GM12878 (cell line): Measurements from ENCODE around the gene NUDT1. TPM values are rescaled to one million over a fixed set of nuclear protein-coding genes. Genes with fewer than 3 reads are reported as not detected.

Source experiments
- ATAC-seq: fragments of 200-7000 bp; cut with Tn5 transposase; 3 replicates; pipeline ENCODE4 v1.9.1; 2020; ENCODE audit warnings: mild to moderate bottlenecking, moderate library complexity
- BruUV-seq: library from RNA; stranded (reverse); fragments of 400-500 nt; replicated peaks from 2 replicates; lab custom pipeline; 2021; lab: Mats Ljungman, UMichigan
- CTCF ChIA-PET: fragments of 300-600 bp; sonication (Branson Sonifier 250); formaldehyde crosslinking; extraction: SDS; loops from one replicate; lab custom pipeline; 2021; ENCODE audit warnings: inconsistent platforms; lab: Yijun Ruan, JAX
- POLR2A ChIA-PET: fragments of 350-600 bp; formaldehyde crosslinking; extraction: SDS; loops from one replicate; lab custom pipeline; 2021; ENCODE audit warnings: inconsistent platforms; lab: Charles Lee
- RAD21 ChIA-PET: fragments of 300-600 bp; sonication (Branson Sonifier 250); formaldehyde crosslinking; loops from one replicate; lab custom pipeline; 2023; ENCODE audit warnings: antibody characterized with exemption; ENCODE audit not compliant: unreplicated experiment; lab: Charles Lee
- SMC1A ChIA-PET: fragments of 300-600 bp; sonication (Branson Sonifier 250); formaldehyde crosslinking; loops from one replicate; lab custom pipeline; 2023; ENCODE audit not compliant: unreplicated experiment, uncharacterized antibody; lab: Charles Lee
- DNase-seq: peaks from one replicate; pipeline ENCODE4 v3.0.0-alpha.2; 2011; ENCODE audit warnings: low read depth, low spot score
- FAIRE-seq: peaks from 3 replicates; lab custom pipeline; 2011; peaks lifted over from hg19 to GRCh38; lab: Jason Lieb, UNC
- H2AFZ ChIP-seq: 2 replicates; pipeline ENCODE4 v1.6.0; 2011; ENCODE audit warnings: low read depth, low read length, control low read depth; ENCODE audit not compliant: control insufficient read depth
- H3K27ac ChIP-seq: 2 replicates; pipeline ENCODE4 v1.5.1; 2011; ENCODE audit warnings: control low read depth; ENCODE audit not compliant: control insufficient read depth, insufficient read depth
- H3K27me3 ChIP-seq, 2 experiments: replicated peaks in 1 of 2; 2 replicates each; pipeline versions ENCODE4 v1.6.0 to v1.6.1; 2011; ENCODE audit warnings: low read length in 1 of 2; ENCODE audit not compliant: control insufficient read depth in 2 of 2, insufficient read depth in 2 of 2
- H3K36me3 ChIP-seq, 2 experiments: 2 replicates each; pipeline ENCODE4 v1.5.1; 2011; ENCODE audit warnings: low read length in 1 of 2; ENCODE audit not compliant: control insufficient read depth in 2 of 2, insufficient read depth in 2 of 2
- H3K4me1 ChIP-seq: 2 replicates; pipeline ENCODE4 v1.6.1; 2011; ENCODE audit warnings: mild to moderate bottlenecking, low read length, moderate library complexity, mixed read lengths; ENCODE audit not compliant: control insufficient read depth, insufficient read depth
- H3K4me2 ChIP-seq: 2 replicates; pipeline ENCODE4 v1.6.0; 2011; ENCODE audit warnings: control low read depth; ENCODE audit not compliant: control insufficient read depth, insufficient read depth
- H3K4me3 ChIP-seq: fragments of 200-600 bp; sonication (generic); 2 replicates; pipeline ENCODE4 v1.5.1; 2016
- H3K79me2 ChIP-seq: 2 replicates; pipeline ENCODE4 v1.6.0; 2011; ENCODE audit warnings: low read length; ENCODE audit not compliant: control insufficient read depth, insufficient read depth
- H3K9ac ChIP-seq: 2 replicates; pipeline ENCODE4 v1.8.0; 2011; ENCODE audit warnings: low read length, control low read depth, mixed read lengths; ENCODE audit not compliant: control insufficient read depth, insufficient read depth
- H3K9me3 ChIP-seq: replicated peaks from 3 replicates; pipeline ENCODE4 v1.5.1; 2011; ENCODE audit warnings: mild to moderate bottlenecking, low read length; ENCODE audit not compliant: control insufficient read depth, insufficient read depth
- H4K20me1 ChIP-seq: 2 replicates; pipeline ENCODE4 v1.6.0; 2011; ENCODE audit not compliant: control insufficient read depth, insufficient read depth
- BCL11A ChIP-seq: IDR thresholded peaks from 2 replicates; pipeline ENCODE4 v1.6.1; 2011; ENCODE audit warnings: low read depth, low read length
- CHD4 ChIP-seq: fragments of 200-600 bp; sonication (generic); IDR thresholded peaks from 2 replicates; pipeline ENCODE4 v1.6.1; 2016; ENCODE audit warnings: mild to moderate bottlenecking
- CREB1 ChIP-seq: IDR thresholded peaks from 2 replicates; pipeline ENCODE4 v1.6.1; 2012; ENCODE audit warnings: low read depth, mild to moderate bottlenecking, inconsistent platforms
- EP300 ChIP-seq, 2 experiments: fragments of 150-350 bp in 1 of 2; IDR thresholded peaks; 2 replicates each; pipeline ENCODE4 v1.6.1; 2011 to 2012; ENCODE audit warnings: low read depth in 2 of 2, low read length in 2 of 2, borderline replicate concordance in 1 of 2, improper control_type of control experiment in 1 of 2, inconsistent platforms in 1 of 2; ENCODE audit not compliant: control insufficient read depth in 1 of 2
- GABPA ChIP-seq: IDR thresholded peaks from 2 replicates; pipeline ENCODE4 v1.6.1; 2014; ENCODE audit warnings: antibody characterized with exemption, low read depth, mild to moderate bottlenecking, inconsistent platforms
- HCFC1 ChIP-seq: fragments of 150-350 bp; IDR thresholded peaks from 2 replicates; pipeline ENCODE4 v1.6.1; 2014; ENCODE audit warnings: low read length
- HDGF ChIP-seq: fragments of 450-650 bp; IDR thresholded peaks from 2 replicates; pipeline ENCODE4 v1.6.1; 2016; ENCODE audit warnings: antibody characterized with exemption
- IKZF1 ChIP-seq: fragments of 450-650 bp; conservative IDR thresholded peaks from 2 replicates; pipeline ENCODE4 v1.6.1; 2017; ENCODE audit warnings: antibody characterized with exemption, mild to moderate bottlenecking
- MYB ChIP-seq: fragments of 150-350 bp; IDR thresholded peaks from 2 replicates; pipeline ENCODE4 v1.6.1; 2014; ENCODE audit warnings: mild to moderate bottlenecking, low read depth, low read length, borderline replicate concordance
- SIX5 ChIP-seq: IDR thresholded peaks from 2 replicates; pipeline ENCODE4 v1.6.1; 2011; ENCODE audit warnings: mild to moderate bottlenecking, low read depth, low read length, moderate library complexity; ENCODE audit not compliant: severe bottlenecking
- SMAD1 ChIP-seq: fragments of 450-650 bp; IDR thresholded peaks from 2 replicates; pipeline ENCODE4 v1.6.1; 2018; ENCODE audit warnings: mild to moderate bottlenecking, low read depth; ENCODE audit not compliant: partially characterized antibody
- SMARCA5 ChIP-seq: fragments of 450-650 bp; IDR thresholded peaks from 2 replicates; pipeline ENCODE4 v1.6.1; 2017; ENCODE audit warnings: mild to moderate bottlenecking
- ZNF217 ChIP-seq: fragments of 450-650 bp; IDR thresholded peaks from 2 replicates; pipeline ENCODE4 v1.6.1; 2017; ENCODE audit warnings: antibody characterized with exemption, mild to moderate bottlenecking
- ZZZ3 ChIP-seq: IDR thresholded peaks from 2 replicates; pipeline ENCODE4 v1.6.1; 2011; ENCODE audit warnings: low read depth; ENCODE audit not compliant: control insufficient read depth, insufficient read length
- WGBS: methylation state at CpG from one replicate; pipeline ENCODE4 v1.1.6; 2016; ENCODE audit warnings: low lambda C conversion rate; ENCODE audit not compliant: insufficient replicate concordance, insufficient coverage; ENCODE audit errors: missing lambda C conversion rate; 5-methylcytosine and 5-hydroxymethylcytosine counted together
- in situ Hi-C: fragments of 300-500 bp; cut with MboI; formaldehyde crosslinking; loops from 9 replicates; pipeline ENCODE4 v1.14.3; 2018; ENCODE audit warnings: mixed read lengths
- intact Hi-C: fragments of 100-400 bp; cut with micrococcal nuclease; formaldehyde crosslinking; loops from one replicate; pipeline ENCODE4 v1.14.2; 2022; ENCODE audit not compliant: unreplicated experiment
- polyA plus RNA-seq, 11 experiments: library from polyadenylated mRNA; depleted of rRNA in 4 of 11; unstranded in 6 of 11; stranded (reverse) in 5 of 11; fragments of >200 nt; fragmentation: Nextera tagmentation in 4 of 11; fragmentation: Illumina TruSeq in 1 of 11; extraction: Ambion mirVana in 4 of 11; extraction: Trizol in 1 of 11; gene quantifications; 1 replicate in 1 of 11; 2 replicates in 10 of 11; pipeline versions ENCODE4 v1.2.1 to v1.2.3, GENCODE V29; 2011 to 2016; ENCODE audit warnings: inconsistent platforms in 2 of 11, missing spikeins in 2 of 11, low read depth in 1 of 11
- total RNA-seq, 4 experiments: library from RNA; depleted of rRNA in 3 of 4; stranded (reverse); fragments of >200 nt in 3 of 4; fragmentation: Illumina TruSeq in 1 of 4; extraction: Trizol in 1 of 4; gene quantifications; 2 replicates each; pipeline versions ENCODE4 v1.2.1 to v1.2.3, GENCODE V29; 2013 to 2021
- TF ChIP-seq, protein P1 (sequence below): IDR thresholded peaks from 2 replicates; pipeline ENCODE4 v1.6.1; 2012; ENCODE audit warnings: low read depth, low read length, improper control_type of control experiment
- TF ChIP-seq, protein P2 (sequence below): IDR thresholded peaks from 2 replicates; pipeline ENCODE4 v1.6.1; 2011; ENCODE audit warnings: borderline replicate concordance, low read depth, mild to moderate bottlenecking, moderate library complexity, mixed read lengths, low read length; ENCODE audit not compliant: insufficient read depth; ENCODE audit errors: extremely low read length
- TF ChIP-seq, protein P3 (sequence below), 3 experiments: IDR thresholded peaks in 2 of 3; conservative IDR thresholded peaks in 1 of 3; 2 replicates each; pipeline ENCODE4 v1.5.1; 2011; ENCODE audit warnings: low read depth in 3 of 3, low read length in 3 of 3, mild to moderate bottlenecking in 3 of 3, control low read depth in 2 of 3, moderate library complexity in 2 of 3, inconsistent platforms in 1 of 3, mixed read lengths in 1 of 3; ENCODE audit not compliant: control insufficient read depth in 2 of 3, insufficient read depth in 1 of 3; ENCODE audit errors: extremely low read depth in 1 of 3

NUDT1 gene
- total and polyA plus RNA-seq, 10 of the 15 experiments (the other 5 are each of a cell fraction or from before 2014, with no cell fraction given): 7.7 to 122 (median 59.2) TPM

DNA sequence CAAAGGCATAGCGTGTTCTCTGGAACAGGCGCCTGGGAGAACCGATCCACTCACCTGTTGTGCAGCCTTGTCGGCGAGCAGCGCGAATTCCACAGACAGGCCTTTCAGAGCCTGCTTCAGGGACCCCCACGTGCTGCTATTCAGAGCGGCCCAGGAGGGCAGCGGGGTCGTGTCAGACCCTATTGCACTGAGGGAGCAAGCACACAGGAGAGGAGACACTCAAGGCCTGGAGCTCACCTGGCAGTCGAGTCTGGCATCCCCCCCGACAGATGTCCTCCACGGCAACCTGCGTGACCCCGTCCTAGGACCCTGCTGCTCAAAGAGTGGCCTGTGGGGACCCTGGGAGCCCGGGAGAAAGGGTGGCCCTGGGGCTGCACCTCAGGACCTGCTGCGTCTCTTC, 21.1 kb downstream of the NUDT1 start (continued):
- TF ChIP-seq SIX5: no peak
- no peak for TF ChIP-seq HDGF
- TF ChIP-seq GABPA: no peak
- TF ChIP-seq MYB: no peak
- TF ChIP-seq, protein P1, sequence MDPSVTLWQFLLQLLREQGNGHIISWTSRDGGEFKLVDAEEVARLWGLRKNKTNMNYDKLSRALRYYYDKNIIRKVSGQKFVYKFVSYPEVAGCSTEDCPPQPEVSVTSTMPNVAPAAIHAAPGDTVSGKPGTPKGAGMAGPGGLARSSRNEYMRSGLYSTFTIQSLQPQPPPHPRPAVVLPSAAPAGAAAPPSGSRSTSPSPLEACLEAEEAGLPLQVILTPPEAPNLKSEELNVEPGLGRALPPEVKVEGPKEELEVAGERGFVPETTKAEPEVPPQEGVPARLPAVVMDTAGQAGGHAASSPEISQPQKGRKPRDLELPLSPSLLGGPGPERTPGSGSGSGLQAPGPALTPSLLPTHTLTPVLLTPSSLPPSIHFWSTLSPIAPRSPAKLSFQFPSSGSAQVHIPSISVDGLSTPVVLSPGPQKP: no peak
- TF ChIP-seq CHD4: no peak
- no peak for TF ChIP-seq SMARCA5
- no peak for TF ChIP-seq HCFC1

DNA sequence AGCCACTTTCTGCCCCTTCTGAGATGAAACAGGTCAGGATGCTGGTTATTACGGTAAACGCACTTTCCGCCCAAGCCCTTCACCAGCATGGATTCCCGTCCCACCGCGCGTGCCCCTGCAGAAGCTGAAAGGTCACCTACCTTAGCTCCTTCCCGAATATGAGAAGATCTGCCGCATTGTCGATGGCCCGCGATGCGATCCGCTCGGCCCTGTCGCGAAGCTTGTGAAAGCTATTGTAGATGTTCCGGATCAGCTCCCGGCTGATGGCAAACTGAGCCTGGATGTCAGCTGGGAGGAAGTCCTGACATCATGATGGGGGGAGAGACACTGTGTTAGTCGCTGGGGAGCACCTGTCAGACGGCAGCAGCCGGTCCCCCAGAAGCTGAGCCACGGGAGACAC, 22.1 kb downstream of the NUDT1 start:
- no TSS peak for BruUV-seq
- no peak overlapping the region for H2AFZ ChIP-seq
- H3K9me3 ChIP-seq: no peaks in the 10 kb centered on the region
- ChIA-PET RAD21 (interaction anchor here (0.6 kb wide), 1 partner anchor 188 kb away, joined by 3 read pairs; no protein-coding TSS in a partner anchor), CTCF (no interaction called here), POLR2A (no interaction called here), SMC1A (interaction anchor here (0.9 kb wide), 1 partner anchor 24 kb away, joined by 3 read pairs; no protein-coding TSS in a partner anchor)
- intact Hi-C loops (no loop called here), in situ Hi-C loops (no loop called here)
- 99% methylated on average over 23 of the region's 23 CpGs for WGBS
- no peak for DNase-seq
- no peaks in the 10 kb centered on the region for H3K27me3 ChIP-seq
- no peak for FAIRE-seq
- peaks cover 13 to 15% of the 10 kb centered on the region in 2 experiments for H3K36me3 ChIP-seq
- peaks cover 26% of the 10 kb centered on the region for H3K4me1 ChIP-seq
- ATAC-seq: no peak
- H3K9ac ChIP-seq: no peak overlapping the region
- H3K27ac ChIP-seq: no peak overlapping the region
- H3K4me2 ChIP-seq: no peak overlapping the region
- peaks cover under 1% of the 10 kb centered on the region for H3K79me2 ChIP-seq
- no peaks in the 10 kb centered on the region for H4K20me1 ChIP-seq
- no peak overlapping the region for H3K4me3 ChIP-seq
- no peak for TF ChIP-seq ZZZ3
- no peak for TF ChIP-seq SMAD1
- TF ChIP-seq ZNF217: no peak
- no peak for TF ChIP-seq EP300 (IDR thresholded peaks at IDR 0.05; ENCODE audit: borderline replicate concordance in 1 of 2, control insufficient read depth in 1 of 2, low read depth in 2 of 2, low read length in 2 of 2)
- TF ChIP-seq IKZF1: no peak
- TF ChIP-seq, protein P2, sequence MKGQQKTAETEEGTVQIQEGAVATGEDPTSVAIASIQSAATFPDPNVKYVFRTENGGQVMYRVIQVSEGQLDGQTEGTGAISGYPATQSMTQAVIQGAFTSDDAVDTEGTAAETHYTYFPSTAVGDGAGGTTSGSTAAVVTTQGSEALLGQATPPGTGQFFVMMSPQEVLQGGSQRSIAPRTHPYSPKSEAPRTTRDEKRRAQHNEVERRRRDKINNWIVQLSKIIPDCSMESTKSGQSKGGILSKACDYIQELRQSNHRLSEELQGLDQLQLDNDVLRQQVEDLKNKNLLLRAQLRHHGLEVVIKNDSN: no peak
- TF ChIP-seq, protein P3, sequence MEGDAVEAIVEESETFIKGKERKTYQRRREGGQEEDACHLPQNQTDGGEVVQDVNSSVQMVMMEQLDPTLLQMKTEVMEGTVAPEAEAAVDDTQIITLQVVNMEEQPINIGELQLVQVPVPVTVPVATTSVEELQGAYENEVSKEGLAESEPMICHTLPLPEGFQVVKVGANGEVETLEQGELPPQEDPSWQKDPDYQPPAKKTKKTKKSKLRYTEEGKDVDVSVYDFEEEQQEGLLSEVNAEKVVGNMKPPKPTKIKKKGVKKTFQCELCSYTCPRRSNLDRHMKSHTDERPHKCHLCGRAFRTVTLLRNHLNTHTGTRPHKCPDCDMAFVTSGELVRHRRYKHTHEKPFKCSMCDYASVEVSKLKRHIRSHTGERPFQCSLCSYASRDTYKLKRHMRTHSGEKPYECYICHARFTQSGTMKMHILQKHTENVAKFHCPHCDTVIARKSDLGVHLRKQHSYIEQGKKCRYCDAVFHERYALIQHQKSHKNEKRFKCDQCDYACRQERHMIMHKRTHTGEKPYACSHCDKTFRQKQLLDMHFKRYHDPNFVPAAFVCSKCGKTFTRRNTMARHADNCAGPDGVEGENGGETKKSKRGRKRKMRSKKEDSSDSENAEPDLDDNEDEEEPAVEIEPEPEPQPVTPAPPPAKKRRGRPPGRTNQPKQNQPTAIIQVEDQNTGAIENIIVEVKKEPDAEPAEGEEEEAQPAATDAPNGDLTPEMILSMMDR (IDR thresholded peaks at IDR 0.05 in 2 of 3, conservative IDR thresholded peaks at IDR 0.05 in 1 of 3; ENCODE audit: control insufficient read depth in 2 of 3, extremely low read depth in 1 of 3, insufficient read depth in 1 of 3, low read depth in 3 of 3, low read length in 3 of 3): no peak
- no peak for TF ChIP-seq MYB
- no peak for TF ChIP-seq CREB1
- TF ChIP-seq BCL11A: no peak
